Measurements from ENCODE around the gene S1PR1.

S1PR1 gene

GRCh38 chr1:101235216-101235695, 1.6 kb upstream of the S1PR1 start:
- no peak for DNase-seq (ENCODE audit: extremely low read depth, low read depth)
- peak overlapping the region; percentile 63 for H3K4me3 ChIP-seq (replicated peaks; ENCODE audit: low read depth, low read length)
- TF ChIP-seq CTCF (IDR thresholded peaks at IDR 0.05; ENCODE audit: low read depth, low read length, missing control alignments) = no peak

GRCh38 chr1:101235696-101236515, 913 bp upstream of the S1PR1 start:
- H3K4me3 ChIP-seq (replicated peaks; ENCODE audit: low read depth, low read length) = peak overlapping the region; percentile 63
- no peak for TF ChIP-seq CTCF (IDR thresholded peaks at IDR 0.05; ENCODE audit: low read depth, low read length, missing control alignments)
- no peak for DNase-seq (ENCODE audit: extremely low read depth, low read depth)

- DNase-seq (ENCODE audit: extremely low read depth, low read depth) = no peak
- TF ChIP-seq CTCF (IDR thresholded peaks at IDR 0.05; ENCODE audit: low read depth, low read length, missing control alignments) = no peak
- peak overlapping the region; percentile 63 for H3K4me3 ChIP-seq (replicated peaks; ENCODE audit: low read depth, low read length)
Measured at GRCh38 chr1:101237229-101237837, 514 bp downstream of the S1PR1 start.

- TF ChIP-seq CTCF (IDR thresholded peaks at IDR 0.05; ENCODE audit: low read depth, low read length, missing control alignments) = no peak
- no peak for DNase-seq (ENCODE audit: extremely low read depth, low read depth)
- H3K4me3 ChIP-seq (replicated peaks; ENCODE audit: low read depth, low read length) = peak overlapping the region; percentile 19; the same call in 1 of the 2 replicates
Measured at GRCh38 chr1:101238031-101238628, 1.3 kb downstream of the S1PR1 start.

GRCh38 chr1:101238681-101239094, 1.9 kb downstream of the S1PR1 start:
- peak; percentile 96 for TF ChIP-seq CTCF (IDR thresholded peaks at IDR 0.05; ENCODE audit: low read depth, low read length, missing control alignments)
- DNase-seq (ENCODE audit: extremely low read depth, low read depth) = peak; percentile 60
- no peak overlapping the region for H3K4me3 ChIP-seq (replicated peaks; ENCODE audit: low read depth, low read length)

GRCh38 chr1:101239095-101240040, 2.5 kb downstream of the S1PR1 start:
- no peak overlapping the region for H3K4me3 ChIP-seq (replicated peaks; ENCODE audit: low read depth, low read length)
- TF ChIP-seq CTCF (IDR thresholded peaks at IDR 0.05; ENCODE audit: low read depth, low read length, missing control alignments) = no peak
- no peak for DNase-seq (ENCODE audit: extremely low read depth, low read depth)

All from HFF-Myc (cell line).